Measurements from ENCODE around the gene ACOT7.

DNA sequence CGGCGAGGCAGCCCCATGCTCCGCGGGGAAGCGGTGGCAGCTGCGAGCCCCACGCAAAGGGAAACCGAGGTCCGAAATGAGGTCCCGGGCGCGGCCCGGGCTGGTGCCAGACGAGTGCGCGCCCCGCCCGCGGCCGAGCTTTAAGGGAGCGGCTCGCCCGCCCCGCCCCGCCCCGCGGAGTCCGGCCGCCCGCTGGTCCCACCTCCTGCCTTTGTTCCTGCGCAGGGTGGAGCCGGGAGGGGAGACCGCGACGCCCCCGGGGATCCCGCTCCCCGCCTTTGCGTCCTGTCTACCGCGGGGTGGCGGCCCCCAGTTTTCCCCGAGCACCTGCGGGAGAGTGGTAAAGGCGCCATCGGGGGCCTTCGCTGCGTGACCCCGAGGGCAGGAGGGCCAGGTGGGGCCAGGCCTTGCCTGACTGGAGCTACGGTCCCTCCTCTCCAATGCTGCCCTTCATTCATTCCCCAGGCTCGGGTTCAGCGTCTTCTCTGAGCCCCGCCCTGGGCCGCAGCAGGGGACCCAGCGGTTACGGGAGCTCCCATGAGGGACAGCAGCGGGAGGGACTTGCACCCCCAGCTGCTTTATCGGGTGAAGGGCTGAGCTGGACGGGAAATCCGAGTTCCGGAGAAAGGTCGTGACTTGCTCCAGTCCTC, 26.4 kb upstream of the ACOT7 start, which contains the start of gene HES2:
- TF ChIP-seq ZNF274 (IDR thresholded peaks at IDR 0.05; ENCODE audit: low read depth, low read length) (no peak), SUZ12 (IDR thresholded peaks at IDR 0.05; ENCODE audit: extremely low read depth, insufficient read depth, insufficient read length) (no peak), YY1 (IDR thresholded peaks at IDR 0.05; ENCODE audit: insufficient read depth, insufficient read length) (no peak)
